Fibroblast of upper back skin (primary cell): ENCODE results near the gene MGST2.

Source experiments
- DNase-seq: peaks from one replicate; pipeline ENCODE4 v3.0.0-alpha.2; 2013

Gene MGST2

GRCh38 chr4:139645458-139645857, 20.2 kb upstream of the MGST2 start:
- DNase-seq, result no peak

DNA sequence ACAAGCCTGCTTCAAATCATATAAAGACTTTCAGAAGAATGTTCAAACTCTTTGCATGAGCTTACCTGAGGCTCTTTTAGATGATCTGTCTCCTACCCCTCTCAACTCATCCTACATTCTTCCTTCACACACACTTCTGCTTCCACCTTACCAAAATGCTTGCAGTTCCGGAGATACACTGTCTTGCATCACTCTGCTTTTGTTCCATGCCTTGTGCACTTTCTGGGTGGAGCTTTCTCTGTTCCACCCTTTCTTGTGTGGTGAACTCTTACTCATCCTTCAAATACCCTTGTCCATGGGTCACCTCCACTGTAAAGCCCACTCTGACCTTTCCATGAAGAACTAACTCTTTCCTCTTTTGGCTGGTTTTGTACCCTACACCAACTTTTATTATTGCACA, 18.4 kb upstream of the MGST2 start:
- DNase-seq, result no peak

DNA sequence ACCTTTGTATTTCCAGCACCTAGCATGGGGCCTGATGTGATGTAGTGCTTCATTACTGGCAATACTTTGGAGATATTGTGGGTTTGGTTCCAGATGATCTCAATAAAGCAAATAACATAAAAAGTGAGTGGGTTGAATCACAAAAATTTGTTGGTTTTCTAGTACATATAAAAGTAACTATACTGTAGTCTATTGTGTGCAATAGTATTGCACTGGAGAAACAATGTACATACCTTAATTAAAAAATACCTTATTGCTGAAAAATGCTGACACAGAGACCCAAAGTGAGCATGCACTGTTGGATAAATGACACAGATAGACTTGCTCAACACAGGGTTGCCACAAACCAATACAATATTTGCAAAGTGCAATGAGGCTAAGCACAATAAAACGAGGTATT, 17.7 kb upstream of the MGST2 start:
- DNase-seq, result no peak

DNA sequence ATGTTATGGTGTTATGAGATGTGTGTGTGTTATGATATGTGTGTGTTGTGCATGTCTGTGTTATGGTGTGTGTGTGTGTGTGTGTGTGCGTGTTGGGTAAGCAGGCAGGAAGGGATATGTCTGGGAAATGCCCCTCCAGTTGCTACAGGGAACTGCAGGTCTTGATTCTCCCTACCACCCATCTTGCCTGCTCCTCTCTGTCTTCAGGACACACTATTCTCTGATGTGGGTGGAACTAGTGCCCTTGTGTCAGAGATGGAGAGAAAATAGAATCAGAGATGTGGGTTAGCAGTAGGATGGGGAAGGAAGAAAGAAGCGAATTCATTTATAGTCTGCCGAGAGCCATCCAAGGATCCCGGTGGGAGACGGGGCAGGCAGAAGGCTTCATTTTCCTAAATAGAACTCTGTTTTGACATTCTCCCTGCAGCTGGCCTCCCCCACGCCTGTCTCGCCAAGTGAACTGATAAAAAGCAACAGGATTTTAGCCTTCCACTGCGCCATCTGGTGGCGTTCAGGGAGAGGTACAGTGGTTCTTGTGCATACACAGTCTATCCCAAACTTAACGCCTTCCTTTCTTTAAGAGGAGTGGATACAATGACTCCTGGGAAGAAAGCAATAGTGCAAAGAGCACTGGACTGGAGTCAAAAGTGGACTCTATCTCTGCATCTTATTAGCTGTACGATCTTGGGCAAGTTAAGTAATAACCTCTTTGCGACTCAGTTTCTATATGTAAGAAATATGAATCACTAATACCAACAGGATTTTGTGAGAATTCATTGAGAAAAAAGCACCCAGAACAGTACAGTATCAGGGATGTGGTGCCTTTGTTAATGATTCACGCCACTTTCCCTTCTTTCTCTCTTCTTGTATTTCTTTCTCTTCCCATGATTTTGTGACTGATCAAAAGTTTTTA, 14.1 kb upstream of the MGST2 start:
- peak; percentile 78 for DNase-seq

- no peak for DNase-seq
Measured at GRCh38 chr4:139654516-139654915, 11.1 kb upstream of the MGST2 start.

DNA sequence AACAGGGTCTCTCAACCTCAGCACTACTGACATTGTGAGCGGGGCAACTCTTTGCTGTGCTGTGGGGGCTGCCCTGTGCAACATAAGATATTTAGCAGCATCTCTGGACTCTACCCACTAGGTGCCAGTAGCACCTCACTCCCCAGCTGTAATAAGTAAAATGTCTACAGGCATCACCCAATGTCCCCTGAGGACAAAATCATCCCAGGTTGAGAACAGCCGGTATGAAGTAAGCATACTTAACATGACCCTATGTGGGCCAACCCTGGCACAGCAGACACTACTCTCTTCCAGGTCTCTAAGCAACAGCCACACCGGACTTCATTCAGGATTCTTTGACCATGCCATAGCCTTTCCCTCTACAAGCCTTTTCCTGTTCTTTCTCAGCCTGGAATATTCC, 10.5 kb upstream of the MGST2 start:
- DNase-seq, result peak; percentile 54

DNA sequence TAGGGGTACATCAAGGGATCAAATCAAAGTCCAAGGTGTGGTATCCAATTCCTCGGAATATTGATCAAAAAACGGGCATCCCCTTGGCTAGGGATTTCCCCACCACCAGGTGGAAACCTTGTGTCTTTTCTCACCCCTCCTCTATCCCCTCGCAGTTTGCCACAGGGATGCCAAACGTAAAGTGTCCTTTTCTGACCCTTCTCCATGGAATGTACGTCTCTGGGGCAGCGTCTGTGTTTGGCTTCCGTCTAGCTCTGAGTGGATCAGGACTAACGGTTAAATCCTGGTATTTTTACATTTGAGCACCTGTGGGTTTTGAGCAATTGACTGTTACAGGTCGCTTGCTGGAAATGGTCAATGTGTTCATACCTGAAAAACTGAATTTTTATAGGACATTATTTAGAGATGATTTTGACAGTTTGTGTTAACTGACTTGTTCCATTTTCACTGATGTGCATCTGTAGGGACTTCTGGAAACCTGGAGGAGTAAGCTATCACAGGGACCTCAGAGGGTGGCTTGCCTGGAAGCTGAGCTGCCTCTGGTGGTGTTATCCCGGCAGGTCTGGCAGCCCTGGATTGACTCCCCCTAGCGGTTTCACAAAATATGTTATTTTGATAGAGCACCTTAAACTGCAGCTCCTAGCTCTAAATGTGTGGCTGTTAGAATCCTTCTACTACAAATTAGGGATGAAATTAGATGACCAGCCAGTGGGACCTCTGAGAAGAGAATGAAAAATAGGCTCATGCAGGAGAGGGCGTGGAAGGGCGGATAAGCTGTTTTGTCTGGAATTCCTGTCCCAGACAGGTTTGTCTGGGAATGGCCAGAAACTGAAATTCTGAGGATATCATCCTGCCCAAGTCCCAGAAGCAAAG, 8.8 kb upstream of the MGST2 start:
- DNase-seq, result peak; percentile 74

DNA sequence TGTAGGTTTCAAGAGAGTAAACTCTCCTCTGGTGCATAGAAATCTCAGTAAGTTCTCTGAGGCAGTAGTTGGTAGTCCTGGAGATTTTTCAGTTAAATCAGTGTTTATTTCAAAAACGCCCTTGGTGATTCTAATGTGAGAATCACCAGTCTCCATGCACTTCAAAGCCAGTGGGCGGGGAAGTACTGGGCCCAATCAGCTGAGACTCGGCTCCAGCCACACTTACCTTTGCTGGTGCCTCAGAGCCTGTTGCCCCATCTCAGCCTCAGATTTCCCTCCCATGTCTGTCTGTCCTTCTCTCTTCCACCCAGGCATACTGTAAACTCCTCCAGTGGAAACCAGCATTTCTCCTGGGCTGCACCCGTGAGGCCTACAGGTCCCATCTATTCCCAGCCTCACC, 7.4 kb upstream of the MGST2 start:
- DNase-seq, result no peak

- no peak for DNase-seq
Measured at GRCh38 chr4:139658586-139659382, 6.8 kb upstream of the MGST2 start.

- DNase-seq, result no peak
Measured at GRCh38 chr4:139659735-139660424, 5.7 kb upstream of the MGST2 start.

GRCh38 chr4:139660568-139661043, 5.0 kb upstream of the MGST2 start:
- no peak for DNase-seq

DNA sequence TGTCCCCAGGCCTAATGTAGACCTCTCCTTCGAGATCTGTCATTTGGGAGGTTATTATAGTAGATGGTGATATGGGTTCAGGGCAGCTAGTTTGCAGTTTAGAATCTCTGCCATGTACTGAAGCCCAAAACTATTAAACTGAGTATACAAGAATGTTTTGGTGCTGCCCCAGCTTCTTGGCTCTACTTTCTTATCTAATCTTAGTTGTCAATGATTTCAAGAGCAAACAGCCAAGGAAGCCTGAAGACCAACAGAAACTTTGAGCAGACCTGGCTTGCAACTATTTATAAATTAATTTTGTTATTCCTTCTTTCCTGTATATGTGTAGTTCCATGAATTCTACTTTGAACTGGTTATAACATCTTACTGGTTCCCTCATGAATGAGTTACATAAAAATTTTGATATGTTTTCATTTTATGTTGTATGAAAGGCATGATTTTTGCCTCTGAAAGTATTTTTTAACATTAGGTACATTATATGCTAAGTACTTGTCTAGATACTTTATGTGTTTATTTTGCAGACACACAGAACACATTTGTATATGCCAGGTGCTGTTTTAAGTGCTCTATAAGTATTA, 2.0 kb upstream of the MGST2 start:
- DNase-seq, result no peak

- no peak for DNase-seq
Measured at GRCh38 chr4:139664442-139664841, 1.2 kb upstream of the MGST2 start.

DNA sequence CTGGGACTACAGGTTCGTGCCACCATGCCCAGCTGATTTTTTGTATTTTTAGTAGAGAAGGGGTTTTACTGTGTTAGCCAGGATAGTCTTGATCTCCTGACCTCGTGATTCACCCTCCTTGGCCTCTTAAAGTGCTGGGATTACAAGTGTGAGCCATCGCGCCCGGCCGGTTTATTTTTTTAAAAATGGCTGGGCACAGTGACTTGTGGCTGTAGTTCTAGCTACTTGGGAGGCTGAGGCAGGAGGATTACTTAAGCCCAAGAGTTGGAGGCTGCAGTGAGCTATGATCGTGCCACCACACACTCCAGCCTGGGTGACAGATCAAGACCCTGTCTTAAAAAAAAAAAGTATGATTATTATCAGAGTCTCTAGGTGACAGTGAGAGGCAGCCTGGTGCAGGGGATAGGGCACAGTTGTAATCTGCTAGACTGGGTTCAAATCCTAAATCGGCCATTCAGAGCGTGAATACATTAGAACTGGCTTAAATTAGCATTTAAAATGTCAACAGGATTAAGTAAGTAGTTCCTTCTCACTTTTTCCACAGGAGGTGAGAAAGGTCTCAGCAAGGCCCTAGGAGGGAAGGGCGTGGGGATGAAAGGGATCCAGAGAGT, 435 bp upstream of the MGST2 start:
- no peak for DNase-seq

DNA sequence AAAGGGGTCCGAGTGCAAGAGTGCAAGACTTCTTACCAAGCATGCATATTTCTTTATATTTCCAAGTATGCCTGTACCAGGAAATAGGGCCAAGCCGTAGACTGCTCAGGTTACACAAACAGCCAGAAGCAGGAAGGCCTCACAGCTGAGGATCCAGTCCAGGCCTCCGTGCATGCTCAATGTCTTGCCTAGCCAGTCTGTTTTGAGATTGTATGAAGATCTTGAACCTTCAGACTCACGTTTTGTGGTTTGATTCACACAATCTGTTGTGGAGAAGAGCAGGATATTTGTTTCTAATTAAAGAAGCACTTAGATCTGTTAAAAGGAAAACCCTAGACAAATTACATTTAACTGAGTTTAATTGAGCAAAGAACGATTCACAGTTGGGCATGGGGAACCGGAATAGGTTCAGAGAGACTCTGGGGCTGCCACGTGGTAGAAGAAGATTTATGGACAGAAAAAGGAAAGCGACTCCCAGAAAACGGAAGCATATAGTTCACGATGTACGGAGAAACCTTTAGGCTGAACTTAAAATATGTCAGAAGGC, 1.2 kb downstream of the MGST2 start:
- peak; percentile 67 for DNase-seq

DNA sequence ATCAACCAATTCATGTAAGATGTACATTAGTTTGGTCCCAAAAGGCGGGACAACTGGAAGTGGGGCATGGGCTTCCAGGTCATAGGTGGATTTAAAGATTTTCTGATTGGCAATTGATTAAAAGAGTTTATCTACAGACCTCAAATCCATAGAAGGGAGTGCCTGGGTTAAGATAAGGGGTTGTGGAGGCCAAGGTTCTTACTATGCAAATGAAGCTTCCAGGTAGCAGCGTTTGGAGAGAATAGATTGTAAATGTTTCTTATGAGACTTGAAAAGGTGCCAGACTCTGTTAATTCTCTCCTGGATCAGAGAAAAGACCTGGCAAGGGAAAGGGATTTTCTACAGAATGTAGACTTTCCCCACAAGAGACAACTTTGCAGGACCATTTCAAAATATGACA, 2.4 kb downstream of the MGST2 start:
- DNase-seq, result no peak

DNA sequence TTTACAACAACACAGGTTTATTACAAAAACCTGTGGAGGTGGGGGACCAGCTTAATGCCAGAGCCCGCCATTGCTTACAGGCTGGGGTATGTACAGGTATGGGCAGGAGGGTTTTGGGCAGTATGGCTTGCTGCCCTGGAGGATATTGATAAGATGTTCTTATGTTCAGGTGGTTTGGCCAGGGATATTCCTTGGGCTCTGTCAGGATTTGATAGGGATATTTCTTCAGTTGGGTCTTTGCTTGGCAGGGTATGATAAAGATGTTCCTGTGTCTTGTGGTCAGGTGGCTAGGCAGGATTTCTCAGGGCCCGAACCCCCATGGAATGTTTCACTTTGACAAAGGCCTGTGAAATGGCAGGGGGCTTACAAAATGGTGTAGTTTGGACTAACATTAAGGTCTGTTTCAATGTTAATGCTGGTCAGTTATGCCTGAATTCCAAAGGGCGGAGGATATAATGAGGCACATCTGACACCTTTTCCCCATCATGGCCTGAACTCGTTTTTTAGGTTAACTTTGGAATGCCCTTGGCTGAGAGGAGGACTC, 3.1 kb downstream of the MGST2 start:
- no peak for DNase-seq

- DNase-seq, result no peak
Measured at GRCh38 chr4:139669335-139669734, 3.7 kb downstream of the MGST2 start.

DNA sequence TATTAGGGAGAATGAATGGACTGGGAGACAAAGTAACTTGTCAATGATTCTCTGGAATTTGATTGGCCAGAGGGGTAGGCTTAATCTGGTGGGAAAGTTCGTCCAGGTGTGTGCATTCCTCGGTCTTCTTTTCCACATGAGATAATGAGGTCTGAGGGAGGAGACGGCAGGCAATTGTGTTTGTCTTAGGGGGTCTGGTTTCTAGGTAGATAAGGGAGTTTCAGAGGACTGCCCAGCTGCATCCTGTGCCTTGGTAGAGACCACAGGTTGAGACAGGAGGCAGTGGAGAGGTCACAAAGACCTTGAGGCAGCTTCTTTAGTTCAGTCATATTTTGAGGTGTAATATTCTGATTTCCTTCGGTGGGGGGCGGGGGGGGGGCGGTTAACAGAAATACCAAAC, 4.3 kb downstream of the MGST2 start:
- DNase-seq, result no peak

DNA sequence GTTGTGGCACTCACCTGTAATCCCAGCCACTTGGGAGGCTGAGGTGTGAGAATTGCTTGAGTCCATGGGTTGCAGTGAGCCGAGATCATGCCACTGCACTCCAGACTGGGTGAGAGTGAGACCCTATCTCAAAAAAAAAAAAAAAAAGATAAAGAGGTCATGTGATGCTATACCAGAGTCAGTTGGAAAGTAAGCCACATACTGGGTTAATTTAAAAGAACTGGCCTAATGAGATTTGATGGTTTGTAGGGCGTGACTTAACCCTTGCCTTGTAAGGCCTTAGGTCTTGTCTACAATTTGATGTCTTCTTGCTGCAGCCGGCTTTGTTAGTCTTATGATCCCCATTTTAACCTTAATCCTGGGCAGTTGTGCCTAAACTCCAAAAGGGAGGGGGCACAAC, 5.2 kb downstream of the MGST2 start:
- no peak for DNase-seq

DNA sequence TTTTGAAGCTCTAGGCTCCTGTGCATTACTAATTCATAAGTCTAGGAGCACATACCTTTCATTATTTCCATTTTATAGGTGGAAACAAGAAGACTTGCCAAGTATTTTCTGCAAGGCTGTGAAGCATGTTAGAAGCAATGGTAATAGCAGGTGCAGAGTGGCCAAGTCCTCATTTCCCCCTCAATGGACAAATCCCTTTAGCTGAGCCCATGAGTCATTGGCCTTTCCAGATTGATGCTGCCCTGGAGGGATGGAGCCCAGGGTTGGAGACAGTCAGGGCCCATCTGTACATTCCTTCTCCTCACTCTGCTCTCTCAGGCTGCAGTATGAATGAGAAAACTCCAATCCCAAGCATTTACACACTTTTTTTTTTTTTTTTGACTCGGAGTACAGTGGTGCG, 6.6 kb downstream of the MGST2 start:
- no peak for DNase-seq
